HCT116 (cell line): ENCODE measurements around the gene ACSL5. TPM values are rescaled to one million over a fixed set of nuclear protein-coding genes. Genes with fewer than 3 reads are reported as not detected.

Experiments used
- ATAC-seq: fragments of 200-7000 bp; cut with Tn5 transposase; 2 replicates; pipeline ENCODE4 v1.9.1; 2020; ENCODE audit warnings: mild to moderate bottlenecking, moderate library complexity
- BruUV-seq: library from RNA; stranded (reverse); fragments of 400-500 nt; replicated peaks from 2 replicates; lab custom pipeline; 2021; lab: Mats Ljungman, UMichigan
- CTCF ChIA-PET: fragments of 300-600 bp; sonication (Branson Sonifier 250); formaldehyde crosslinking; loops from one replicate; lab custom pipeline; 2021; ENCODE audit warnings: antibody characterized with exemption; lab: Charles Lee
- POLR2A ChIA-PET: fragments of 300-600, 350-600 bp; sonication (Branson Sonifier 250); formaldehyde crosslinking; loops from one replicate; lab custom pipeline; 2021; ENCODE audit warnings: antibody characterized with exemption; lab: Charles Lee
- RAD21 ChIA-PET, 2 experiments: fragments of 300-600 bp; sonication (Branson Sonifier 250); formaldehyde crosslinking; loops; one replicate each; lab custom pipeline; 2023; ENCODE audit warnings: low total read pairs in 2 of 2; ENCODE audit not compliant: uncharacterized antibody in 2 of 2, unreplicated experiment in 2 of 2, low non-redundant PET in 1 of 2; lab: Charles Lee
- DNase-seq: peaks from one replicate; pipeline ENCODE4 v3.0.0-alpha.2; 2010; ENCODE audit warnings: low read depth, low spot score
- H2AFZ ChIP-seq: fragments of 200-600 bp; shearing (Covaris generic), sonication (generic); 2 replicates; pipeline ENCODE4 v1.6.1; 2017; ENCODE audit warnings: low read depth, mixed run types, mixed read lengths, antibody characterized with exemption, low read length; ENCODE audit not compliant: poor library complexity, severe bottlenecking
- H3K27ac ChIP-seq: 2 replicates; pipeline ENCODE4 v1.5.1; 2012; ENCODE audit warnings: low read depth, low read length
- H3K27me3 ChIP-seq: fragments of 200-600 bp; sonication (generic); 2 replicates; pipeline ENCODE4 v1.6.1; 2016; ENCODE audit warnings: mixed run types, low read length, mixed read lengths; ENCODE audit not compliant: insufficient read depth
- H3K36me3 ChIP-seq, 2 experiments: fragments of 200-500 bp in 1 of 2; fragments of 200-600 bp in 1 of 2; sonication (Bioruptor generic) in 1 of 2; sonication (generic) in 1 of 2; 2 replicates each; pipeline versions ENCODE4 v1.5.1 to v1.6.1; 2014 to 2016; ENCODE audit warnings: low read length in 2 of 2, inconsistent platforms in 1 of 2, mixed read lengths in 1 of 2, mixed run types in 1 of 2; ENCODE audit not compliant: insufficient read depth in 2 of 2, control insufficient read depth in 1 of 2
- H3K4me1 ChIP-seq, 2 experiments: fragments of 200-600 bp in 1 of 2; sonication (generic) in 1 of 2; 2 replicates each; pipeline versions ENCODE4 v1.5.1 to v1.6.1; 2012 to 2017; ENCODE audit warnings: low read length in 2 of 2, inconsistent platforms in 1 of 2, mild to moderate bottlenecking in 1 of 2, mixed read lengths in 1 of 2, mixed run types in 1 of 2, moderate library complexity in 1 of 2; ENCODE audit not compliant: insufficient read depth in 2 of 2, control insufficient read depth in 1 of 2
- H3K4me2 ChIP-seq: fragments of 200-600 bp; sonication (generic); 2 replicates; pipeline ENCODE4 v1.6.1; 2017; ENCODE audit warnings: mixed run types, low read length, mixed read lengths
- H3K4me3 ChIP-seq, 2 experiments: fragments of 200-600 bp in 1 of 2; sonication (generic) in 1 of 2; replicated peaks in 1 of 2; 2 replicates each; pipeline ENCODE4 v1.5.1; 2011 to 2016; ENCODE audit warnings: low read length in 2 of 2, control low read depth in 1 of 2, low read depth in 1 of 2, mild to moderate bottlenecking in 1 of 2, mixed read lengths in 1 of 2, mixed run types in 1 of 2
- H3K79me2 ChIP-seq: fragments of 200-600 bp; sonication (generic); 2 replicates; pipeline ENCODE4 v1.6.1; 2017; ENCODE audit warnings: mild to moderate bottlenecking, mixed run types, low read length, moderate library complexity, mixed read lengths; ENCODE audit not compliant: insufficient read depth
- H3K9ac ChIP-seq: fragments of 200-600 bp; sonication (generic); 2 replicates; pipeline ENCODE4 v1.6.1; 2016; ENCODE audit warnings: low read length, mixed read lengths
- H3K9me2 ChIP-seq: fragments of 200-600 bp; sonication (generic), shearing (Covaris generic); 2 replicates; pipeline ENCODE4 v1.6.1; 2017; ENCODE audit warnings: mixed run types, mild to moderate bottlenecking, moderate library complexity; ENCODE audit not compliant: insufficient read depth
- H3K9me3 ChIP-seq, 2 experiments: fragments of 200-500 bp in 1 of 2; fragments of 200-600 bp in 1 of 2; sonication (Bioruptor generic) in 1 of 2; sonication (generic) in 1 of 2; 2 replicates each; pipeline ENCODE4 v1.6.1; 2014 to 2017; ENCODE audit warnings: low read length in 2 of 2, mixed read lengths in 2 of 2, inconsistent platforms in 1 of 2, low read depth in 1 of 2, mild to moderate bottlenecking in 1 of 2, mixed run types in 1 of 2, moderate library complexity in 1 of 2; ENCODE audit not compliant: control insufficient read depth in 1 of 2, insufficient read depth in 1 of 2
- H4K20me1 ChIP-seq: fragments of 200-600 bp; sonication (generic), shearing (Covaris generic); 2 replicates; pipeline ENCODE4 v1.6.1; 2017; ENCODE audit warnings: mixed run types, mild to moderate bottlenecking, moderate library complexity; ENCODE audit not compliant: insufficient read depth
- ATF3 ChIP-seq: IDR thresholded peaks from 2 replicates; pipeline ENCODE4 v1.6.1; 2012
- CBX3 ChIP-seq: IDR thresholded peaks from 2 replicates; pipeline ENCODE4 v1.6.1; 2012; ENCODE audit warnings: low read depth
- CEBPB ChIP-seq: IDR thresholded peaks from 2 replicates; pipeline ENCODE4 v1.6.1; 2012; ENCODE audit warnings: low read depth
- EZH2phosphoT487 ChIP-seq: fragments of 200-600 bp; IDR thresholded peaks from 2 replicates; pipeline ENCODE4 v1.6.1; 2018; ENCODE audit warnings: antibody characterized with exemption, borderline replicate concordance
- POLR2AphosphoS5 ChIP-seq: IDR thresholded peaks from 2 replicates; pipeline ENCODE4 v1.6.1; 2011; ENCODE audit warnings: mild to moderate bottlenecking, low read depth, low read length, moderate library complexity
- SP1 ChIP-seq: IDR thresholded peaks from 2 replicates; pipeline ENCODE4 v1.6.1; 2012; ENCODE audit warnings: low read depth
- SRF ChIP-seq: IDR thresholded peaks from 2 replicates; pipeline ENCODE4 v1.6.1; 2012; ENCODE audit warnings: low read depth
- TCF7L2 ChIP-seq: IDR thresholded peaks from 2 replicates; pipeline ENCODE4 v1.7.0; 2011; ENCODE audit warnings: borderline replicate concordance, inconsistent platforms; ENCODE audit not compliant: insufficient read depth, insufficient read length; ENCODE audit errors: extremely low read depth
- ZBTB33 ChIP-seq: IDR thresholded peaks from 2 replicates; pipeline ENCODE4 v1.6.1; 2011; ENCODE audit warnings: mild to moderate bottlenecking, low read length, moderate library complexity; ENCODE audit not compliant: insufficient replicate concordance; ENCODE audit errors: extremely low read depth
- ZFX ChIP-seq: fragments of 450-650 bp; IDR thresholded peaks from 2 replicates; pipeline ENCODE4 v1.6.1; 2017
- intact Hi-C: fragments of 100-400 bp; cut with micrococcal nuclease; formaldehyde crosslinking; loops from 2 replicates; pipeline ENCODE4 v1.10.0; 2022
- total RNA-seq: library from RNA; stranded (reverse); gene quantifications from one replicate; pipeline ENCODE4 v1.2.1, GENCODE V29; 2021; ENCODE audit not compliant: unreplicated experiment

Gene ACSL5
- total RNA-seq, 1 experiment from 2014 or later, result 195 TPM

- POLR2A ChIA-PET, result no interaction called here
- CTCF ChIA-PET, result interaction anchor here (0.8 to 1.9 kb wide), 3 partner anchors 17 to 20 kb away, joined by 4 read pairs; no protein-coding TSS in a partner anchor
- H3K4me1 ChIP-seq, result peaks cover 0 to 19% of the 10 kb centered on the region in 2 experiments; a peak in 2 of 4 replicates
Measured at GRCh38 chr10:112454910-112455779, 81.2 kb downstream of the ACSL5 start.

More at GRCh38 chr10:112454910-112455779, 81.2 kb downstream of the ACSL5 start:
- Histone ChIP-seq H3K27ac (no peak overlapping the region), H3K79me2 (peaks cover 93% of the 10 kb centered on the region), H3K4me2 (no peak overlapping the region; the same call in 1 of the 2 replicates), H3K27me3 (no peaks in the 10 kb centered on the region), H4K20me1 (no peaks in the 10 kb centered on the region), H3K9ac (no peak overlapping the region), H3K36me3 (peaks cover 0 to 4% of the 10 kb centered on the region in 2 experiments; a peak in 1 of 4 replicates), H3K4me3 (no peak overlapping the region), H2AFZ (no peak overlapping the region), H3K9me3 (no peaks in the 10 kb centered on the region), H3K9me2 (no peaks in the 10 kb centered on the region)
- BruUV-seq, result no TSS peak
- ATAC-seq (no peak), DNase-seq (no peak)
- intact Hi-C loops, result no loop called here
- TF ChIP-seq TCF7L2 (no peak), ZBTB33 (no peak), ATF3 (no peak), CEBPB (no peak), SP1 (no peak), POLR2AphosphoS5 (no peak), CBX3 (no peak), ZFX (no peak), EZH2phosphoT487 (no peak), SRF (no peak)
- RAD21 ChIA-PET, result no interaction called here
